ENCODE data around the gene CALY.

- no peak for TF ChIP-seq CTCF (conservative IDR thresholded peaks at IDR 0.05; ENCODE audit: low read depth, low read length)
- no peak for TF ChIP-seq EZH2 (IDR thresholded peaks at IDR 0.05; ENCODE audit: borderline replicate concordance, low read depth, low read length, poor library complexity, severe bottlenecking)
These were observed 652 bp upstream of the CALY start for GRCh38 chr10:133337370-133337725.
